Uterus (tissue), 2 donors: ENCODE data around the gene NDUFS1.

Source experiments
- CTCF ChIP-seq, 4 experiments: fragments of 200-600 bp in 2 of 4; fragments of 450-650 bp in 2 of 4; sonication (generic) in 2 of 4; IDR thresholded peaks; one replicate each; pipeline ENCODE4 v1.5.1; 2016 to 2019; ENCODE audit warnings: antibody characterized with exemption in 4 of 4, mild to moderate bottlenecking in 2 of 4, moderate library complexity in 1 of 4
- POLR2A ChIP-seq, 2 donors: fragments of 450-650 bp; IDR thresholded peaks; one replicate each; pipeline ENCODE4 v1.6.1; 2016; ENCODE audit warnings: antibody characterized with exemption in 2 of 2, mild to moderate bottlenecking in 1 of 2, moderate library complexity in 1 of 2

- TF ChIP-seq CTCF (IDR thresholded peaks at IDR 0.05) (no peak), POLR2A (IDR thresholded peaks at IDR 0.05) (no peak)
Observed at GRCh38 chr2:206150631-206151030, 8.6 kb downstream of the NDUFS1 start.
